Activated naive CD8-positive, alpha-beta T cell (primary cell): Measurements from ENCODE around the gene DPH3.
A peak's percentile ranks its signal among the peaks of the same experiment; 100 is the strongest.
"Not testable (repeated sequence)": the region's sequence is repeated elsewhere in the genome, so short reads cannot be mapped to it uniquely, and the experiment has no call there.

Experiments used
- H3K27ac Mint-ChIP-seq: one replicate; pipeline ENCODE4 v1.8.0; 2021; ENCODE audit warnings: mixed read lengths
- H3K27me3 Mint-ChIP-seq: one replicate; pipeline ENCODE4 v1.8.0; 2021; ENCODE audit warnings: mixed read lengths
- H3K36me3 Mint-ChIP-seq: one replicate; pipeline ENCODE4 v1.8.0; 2021; ENCODE audit warnings: mixed read lengths
- H3K4me1 Mint-ChIP-seq: one replicate; pipeline ENCODE4 v1.8.0; 2021; ENCODE audit warnings: low read depth, mixed read lengths
- H3K4me3 Mint-ChIP-seq: one replicate; pipeline ENCODE4 v1.8.0; 2021; ENCODE audit warnings: mild to moderate bottlenecking, mixed read lengths
- H3K9me3 Mint-ChIP-seq: one replicate; pipeline ENCODE4 v1.8.0; 2021; ENCODE audit warnings: low read depth, mixed read lengths

Gene DPH3

GRCh38 chr3:16264708-16265454 lies at the start of gene DPH3, which contains the start of gene OXNAD1:
Gene DPH3, minus strand, starts transcription at chr3:16264943. Its CDS starts 67 bp downstream, at chr3:16264876.
Gene OXNAD1, plus strand, starts transcription at chr3:16265212. Its CDS starts 5,741 bp downstream, at chr3:16270953.
- Mint-ChIP-seq H3K4me1 (peaks cover 34% of the 10 kb centered on the region), H3K27me3 (no peaks in the 10 kb centered on the region), H3K4me3 (peak within 1 kb of the TSS; percentile 99), H3K27ac (peak within 1 kb of the TSS; percentile 100), H3K9me3 (no peaks in the 10 kb centered on the region), H3K36me3 (no peaks in the 10 kb centered on the region)

DNA sequence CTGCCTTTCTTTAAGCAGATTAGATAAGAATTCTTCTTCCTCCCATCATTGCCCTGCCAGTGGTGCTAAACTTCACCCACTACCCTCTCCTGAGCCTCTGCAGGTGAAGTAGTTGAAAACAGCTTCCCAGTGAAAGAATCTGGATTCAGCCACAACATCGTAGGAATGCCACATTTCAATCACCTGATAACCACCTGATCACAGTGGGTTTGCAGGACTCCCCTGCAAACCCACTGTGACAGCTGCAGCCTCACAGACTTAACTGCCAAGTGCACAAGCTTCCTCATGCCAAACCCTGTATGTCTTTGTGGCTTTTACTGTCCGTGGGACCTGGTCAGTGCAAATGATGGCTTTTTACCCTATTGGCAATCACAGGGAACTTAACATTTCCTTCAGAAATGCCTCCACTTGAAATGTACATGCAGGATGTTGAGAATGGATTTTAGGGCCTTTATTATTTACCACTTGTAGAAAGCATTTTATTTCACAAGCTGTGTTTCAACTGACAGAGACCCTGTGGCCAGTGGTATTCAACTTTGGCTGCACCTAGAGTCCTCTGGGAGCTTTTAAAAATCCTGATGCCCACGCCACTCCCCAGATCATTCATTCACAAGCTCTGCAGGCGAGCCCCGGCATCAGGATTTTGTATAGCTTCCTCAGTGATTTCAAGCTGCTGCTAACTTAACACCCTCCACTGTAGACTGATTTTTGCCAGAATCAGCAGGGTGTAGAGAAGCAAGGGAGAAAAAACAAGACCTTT lies 49.3 kb upstream of the DPH3 start:
- H3K36me3 Mint-ChIP-seq, result peaks cover 16% of the 10 kb centered on the region
- no peaks in the 10 kb centered on the region for H3K9me3 Mint-ChIP-seq
- H3K4me3 Mint-ChIP-seq, result no peak overlapping the region
- peaks cover 90% of the 10 kb centered on the region for H3K4me1 Mint-ChIP-seq
- no peaks in the 10 kb centered on the region for H3K27me3 Mint-ChIP-seq
- H3K27ac Mint-ChIP-seq, result peak overlapping the region; percentile 99

DNA sequence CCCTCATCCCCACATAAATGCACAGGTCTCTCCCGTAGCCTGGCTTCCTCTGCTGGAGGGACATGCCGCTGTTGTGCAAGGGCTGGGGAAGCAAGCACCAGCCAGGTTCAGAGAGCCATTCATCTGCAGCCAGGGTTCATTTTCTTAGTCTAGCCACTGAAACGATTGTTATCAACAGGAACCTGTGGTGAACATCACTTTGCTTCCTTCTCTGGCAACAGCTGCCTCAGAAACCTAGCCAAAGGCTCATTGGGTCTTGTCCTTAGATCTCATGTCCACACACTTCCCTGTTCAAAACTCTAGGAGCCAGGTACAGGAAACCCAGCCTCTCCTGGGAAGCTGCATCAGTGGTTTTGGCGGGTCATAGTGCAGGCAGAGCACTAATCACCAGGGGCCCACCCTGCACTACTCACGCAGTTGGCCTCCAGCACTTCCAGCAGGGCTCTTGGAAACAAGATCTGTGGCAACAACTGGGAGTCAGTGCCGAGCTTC lies 47.3 kb upstream of the DPH3 start:
- H3K27me3 Mint-ChIP-seq, result no peaks in the 10 kb centered on the region
- peak overlapping the region; percentile 74 for H3K4me3 Mint-ChIP-seq
- no peaks in the 10 kb centered on the region for H3K9me3 Mint-ChIP-seq
- peaks cover 88% of the 10 kb centered on the region for H3K4me1 Mint-ChIP-seq
- peak overlapping the region; percentile 96 for H3K27ac Mint-ChIP-seq
- peaks cover 28% of the 10 kb centered on the region for H3K36me3 Mint-ChIP-seq

GRCh38 chr3:16310486-16310885 lies 45.7 kb upstream of the DPH3 start:
- peaks cover 88% of the 10 kb centered on the region for H3K4me1 Mint-ChIP-seq
- H3K9me3 Mint-ChIP-seq, H3K27me3 Mint-ChIP-seq: not testable (repeated sequence)
- peak overlapping the region; percentile 91 for H3K27ac Mint-ChIP-seq
- peak overlapping the region; percentile 71 for H3K4me3 Mint-ChIP-seq
- H3K36me3 Mint-ChIP-seq, result peaks cover 29% of the 10 kb centered on the region

DNA sequence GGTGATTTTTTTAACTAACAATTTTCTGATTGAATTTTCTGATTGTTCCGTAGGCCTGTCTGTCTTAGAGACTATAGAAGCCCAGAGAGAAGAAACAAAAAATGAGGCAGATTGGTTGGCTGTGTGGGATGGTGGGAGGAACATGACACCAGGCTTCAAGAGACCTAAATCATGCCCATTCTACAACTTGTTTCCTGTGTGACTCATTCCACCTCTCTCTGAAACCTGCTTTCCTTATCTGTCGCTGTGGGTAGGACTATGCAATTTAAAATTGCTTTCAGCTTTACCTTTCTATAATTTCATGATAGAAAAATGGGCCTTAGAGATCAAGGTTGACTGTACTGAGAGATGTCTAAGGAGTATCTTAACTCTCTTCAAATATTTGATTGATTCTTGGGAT lies 44.8 kb upstream of the DPH3 start:
- H3K9me3 Mint-ChIP-seq, result no peaks in the 10 kb centered on the region
- peak overlapping the region; percentile 71 for H3K4me3 Mint-ChIP-seq
- peaks cover 29% of the 10 kb centered on the region for H3K36me3 Mint-ChIP-seq
- H3K4me1 Mint-ChIP-seq, result peaks cover 89% of the 10 kb centered on the region
- H3K27ac Mint-ChIP-seq, result peak overlapping the region; percentile 91
- H3K27me3 Mint-ChIP-seq, result no peaks in the 10 kb centered on the region

DNA sequence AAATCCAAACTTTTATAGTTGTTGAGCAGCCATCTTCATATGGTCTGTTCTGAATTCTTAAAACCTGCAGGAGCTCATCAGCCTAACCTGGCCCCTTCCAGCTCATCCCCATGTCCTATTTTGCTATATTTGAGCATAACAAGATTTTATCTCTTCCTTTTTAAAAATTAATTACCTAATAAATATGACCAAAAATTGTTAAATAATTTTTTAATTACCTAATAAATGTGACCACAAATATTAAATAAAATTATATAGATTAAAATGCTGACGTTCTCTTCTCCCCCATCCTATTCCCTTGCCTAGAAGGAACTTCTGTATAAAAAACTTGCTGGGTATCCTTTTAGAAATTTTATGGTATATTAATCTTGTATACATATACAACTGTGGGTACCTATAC lies 44.0 kb upstream of the DPH3 start:
- H3K4me1 Mint-ChIP-seq, result peaks cover 88% of the 10 kb centered on the region
- peak overlapping the region; percentile 94 for H3K27ac Mint-ChIP-seq
- peak overlapping the region; percentile 71 for H3K4me3 Mint-ChIP-seq
- H3K36me3 Mint-ChIP-seq, result peaks cover 29% of the 10 kb centered on the region
- H3K9me3 Mint-ChIP-seq, result no peaks in the 10 kb centered on the region
- H3K27me3 Mint-ChIP-seq, result no peaks in the 10 kb centered on the region

GRCh38 chr3:16307832-16308531 lies 43.2 kb upstream of the DPH3 start:
- H3K27ac Mint-ChIP-seq, result peak overlapping the region; percentile 94

GRCh38 chr3:16305111-16305541 lies 40.4 kb upstream of the DPH3 start:
- H3K36me3 Mint-ChIP-seq, result peaks cover 33% of the 10 kb centered on the region
- H3K27me3 Mint-ChIP-seq, result no peaks in the 10 kb centered on the region
- H3K9me3 Mint-ChIP-seq, result no peaks in the 10 kb centered on the region
- H3K27ac Mint-ChIP-seq, result peak overlapping the region; percentile 94
- H3K4me1 Mint-ChIP-seq, result peaks cover 95% of the 10 kb centered on the region
- H3K4me3 Mint-ChIP-seq, result peak overlapping the region; percentile 75

More at GRCh38 chr3:16307832-16308531, 43.2 kb upstream of the DPH3 start:
- Mint-ChIP-seq H3K4me1 (peaks cover 88% of the 10 kb centered on the region), H3K9me3 (no peaks in the 10 kb centered on the region), H3K4me3 (peak overlapping the region; percentile 71), H3K27me3 (no peaks in the 10 kb centered on the region), H3K36me3 (peaks cover 33% of the 10 kb centered on the region)

DNA sequence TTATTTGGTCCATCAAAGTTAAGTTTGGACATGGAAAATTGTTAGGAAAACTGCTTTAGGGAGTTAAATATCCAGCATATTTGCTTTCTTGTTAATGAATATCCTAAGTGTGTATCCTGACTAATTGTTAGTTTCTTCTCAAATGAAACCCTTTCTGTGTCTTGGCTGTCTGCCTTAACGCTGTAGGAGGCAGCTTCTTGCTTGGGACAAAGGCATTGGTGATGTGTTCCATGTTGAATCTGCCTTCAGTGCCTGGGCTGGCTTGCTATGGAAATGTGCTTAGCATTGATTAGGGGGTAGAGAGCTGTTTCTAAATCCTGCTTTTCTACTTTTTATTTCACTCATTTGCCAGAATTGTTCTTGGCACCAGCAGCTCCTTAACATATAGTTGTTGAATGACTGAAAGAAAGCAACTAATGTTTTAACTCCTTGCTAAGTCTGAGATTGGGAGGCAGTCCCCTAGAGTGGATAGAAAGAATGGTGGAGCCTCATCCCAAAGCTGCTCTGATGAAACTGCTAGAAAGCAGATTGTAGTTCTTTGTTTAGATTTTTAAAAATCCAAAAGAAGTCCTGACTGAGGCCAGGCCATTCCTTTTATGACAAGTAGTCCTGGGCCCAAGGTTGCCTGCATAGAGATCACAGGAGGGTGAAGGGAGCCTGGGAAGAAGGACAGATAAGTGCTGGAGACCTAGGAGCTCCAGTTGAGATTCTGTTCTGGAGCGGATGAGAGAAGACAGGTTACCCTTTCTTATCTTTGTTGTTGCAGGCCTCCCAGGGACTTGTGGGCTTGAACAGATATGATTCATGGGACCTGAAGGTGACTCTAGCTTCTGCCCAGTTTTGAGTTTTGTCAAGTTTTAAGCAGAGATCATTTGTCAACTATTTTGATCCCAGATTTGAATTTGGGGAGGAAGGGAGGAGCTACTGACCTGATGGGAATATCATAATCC lies 39.6 kb upstream of the DPH3 start:
- Mint-ChIP-seq H3K4me3 (peak overlapping the region; percentile 75), H3K36me3 (peaks cover 33% of the 10 kb centered on the region), H3K27ac (peak overlapping the region; percentile 94)

DNA sequence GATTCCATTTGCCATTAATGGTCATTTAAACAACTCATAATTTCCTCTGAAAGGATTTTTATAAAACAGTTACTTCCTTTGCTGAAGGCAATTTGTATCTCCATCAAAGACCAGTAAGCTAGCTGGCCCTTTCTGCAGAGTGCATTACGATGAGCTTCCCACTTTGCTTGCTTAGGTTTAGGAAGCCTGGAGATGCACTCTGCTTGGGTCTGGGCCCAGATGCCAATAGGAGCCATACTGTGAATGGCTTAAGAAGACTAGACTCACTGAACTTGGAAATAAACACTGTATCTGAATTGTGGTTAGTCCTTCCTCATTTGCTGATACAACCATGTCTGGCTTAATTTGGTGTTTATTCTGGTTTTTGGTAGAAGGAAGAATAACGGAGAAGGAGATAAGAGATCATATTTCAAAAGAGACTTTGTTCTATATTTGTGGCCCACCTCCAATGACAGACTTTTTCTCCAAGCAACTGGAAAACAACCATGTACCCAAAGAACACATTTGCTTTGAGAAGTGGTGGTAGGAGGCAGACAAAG lies 38.4 kb upstream of the DPH3 start:
- Mint-ChIP-seq H3K4me1 (peaks cover 98% of the 10 kb centered on the region), H3K4me3 (peak overlapping the region; percentile 85), H3K36me3 (peaks cover 34% of the 10 kb centered on the region), H3K9me3 (no peaks in the 10 kb centered on the region), H3K27ac (peak overlapping the region; percentile 88), H3K27me3 (no peaks in the 10 kb centered on the region)

More for the DNA sequence above, 39.6 kb upstream of the DPH3 start:
- Mint-ChIP-seq H3K4me1 (peaks cover 96% of the 10 kb centered on the region), H3K27me3 (no peaks in the 10 kb centered on the region), H3K9me3 (no peaks in the 10 kb centered on the region)

GRCh38 chr3:16302082-16302631 lies 37.4 kb upstream of the DPH3 start:
- no peaks in the 10 kb centered on the region for H3K27me3 Mint-ChIP-seq
- H3K4me1 Mint-ChIP-seq, result peaks cover 98% of the 10 kb centered on the region
- peak overlapping the region; percentile 85 for H3K4me3 Mint-ChIP-seq
- H3K27ac Mint-ChIP-seq, result peak overlapping the region; percentile 88
- H3K9me3 Mint-ChIP-seq, result no peaks in the 10 kb centered on the region
- peaks cover 29% of the 10 kb centered on the region for H3K36me3 Mint-ChIP-seq

- peaks cover 28% of the 10 kb centered on the region for H3K36me3 Mint-ChIP-seq
- H3K27me3 Mint-ChIP-seq, result no peaks in the 10 kb centered on the region
- peak overlapping the region; percentile 88 for H3K27ac Mint-ChIP-seq
- H3K4me3 Mint-ChIP-seq, result peak overlapping the region; percentile 85
- H3K4me1 Mint-ChIP-seq, result peaks cover 98% of the 10 kb centered on the region
- H3K9me3 Mint-ChIP-seq, result no peaks in the 10 kb centered on the region
These were observed 36.8 kb upstream of the DPH3 start for GRCh38 chr3:16301507-16301906.

DNA sequence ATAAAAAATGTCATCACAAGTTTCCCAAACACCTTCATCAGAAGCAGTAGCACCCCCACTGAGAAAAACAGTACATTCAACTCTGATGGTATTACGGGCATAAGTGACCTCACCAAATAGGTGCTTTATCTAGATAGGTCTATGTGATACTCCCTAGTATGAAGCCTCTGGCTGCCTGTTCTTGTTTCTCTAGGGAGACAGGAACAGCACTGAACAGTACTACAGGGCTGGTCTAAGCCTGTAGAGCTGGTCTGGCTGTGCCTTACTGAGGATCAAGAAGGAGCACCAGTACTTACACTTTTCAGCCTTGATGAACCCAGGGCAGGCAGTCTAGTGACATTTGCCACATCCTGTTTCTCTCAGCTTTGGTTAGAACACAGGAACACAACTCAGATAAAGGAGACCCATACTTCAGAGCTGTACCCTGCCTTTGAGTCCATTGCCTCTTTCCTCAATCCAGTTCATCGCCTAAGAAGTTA lies 36.2 kb upstream of the DPH3 start:
- peak overlapping the region; percentile 85 for H3K4me3 Mint-ChIP-seq
- no peaks in the 10 kb centered on the region for H3K27me3 Mint-ChIP-seq
- peaks cover 34% of the 10 kb centered on the region for H3K36me3 Mint-ChIP-seq
- no peaks in the 10 kb centered on the region for H3K9me3 Mint-ChIP-seq
- peaks cover 98% of the 10 kb centered on the region for H3K4me1 Mint-ChIP-seq
- H3K27ac Mint-ChIP-seq, result peak overlapping the region; percentile 88
